MM.1S (cell line): ENCODE data around the gene EGLN3.

Experiments used
- DNase-seq: peaks from one replicate; pipeline ENCODE4 v3.0.0-alpha.2; 2015
- H2AFZ ChIP-seq: fragments of 300-600 bp; sonication (generic); 2 replicates; pipeline ENCODE4 v1.6.0; 2016; ENCODE audit warnings: antibody characterized with exemption, low read length
- H3F3A ChIP-seq: fragments of 300-600 bp; sonication (generic); 2 replicates; pipeline ENCODE4 v1.6.1; 2016; ENCODE audit warnings: mild to moderate bottlenecking, antibody characterized with exemption, low read length, moderate library complexity, mixed read lengths; ENCODE audit not compliant: insufficient read depth
- H3K27ac ChIP-seq: fragments of 300-600 bp; sonication (generic); 2 replicates; pipeline ENCODE4 v1.5.1; 2016; ENCODE audit warnings: mild to moderate bottlenecking, low read length
- H3K27me3 ChIP-seq: fragments of 300-600 bp; sonication (generic); replicated peaks from 2 replicates; pipeline ENCODE4 v1.6.0; 2016; ENCODE audit warnings: low read length; ENCODE audit not compliant: insufficient read depth
- H3K36me3 ChIP-seq: fragments of 300-600 bp; sonication (generic); replicated peaks from 2 replicates; pipeline ENCODE4 v1.6.1; 2016; ENCODE audit warnings: mild to moderate bottlenecking, low read length, mixed read lengths; ENCODE audit not compliant: insufficient read depth
- H3K4me1 ChIP-seq: fragments of 300-600 bp; sonication (generic); 2 replicates; pipeline ENCODE4 v1.6.1; 2016; ENCODE audit warnings: low read length, mixed read lengths
- H3K4me2 ChIP-seq: fragments of 300-600 bp; sonication (generic); 2 replicates; pipeline ENCODE4 v1.6.0; 2016; ENCODE audit warnings: low read depth, low read length
- H3K4me3 ChIP-seq: fragments of 300-600 bp; sonication (generic); 2 replicates; pipeline ENCODE4 v1.5.1; 2016; ENCODE audit warnings: low read length, mixed read lengths
- H3K79me2 ChIP-seq: fragments of 300-600 bp; sonication (generic); 2 replicates; pipeline ENCODE4 v1.6.1; 2016; ENCODE audit warnings: mixed run types, low read length, mixed read lengths
- H3K9ac ChIP-seq: fragments of 300-600 bp; sonication (generic); 2 replicates; pipeline ENCODE4 v1.6.1; 2016; ENCODE audit warnings: low read length, mixed read lengths
- H3K9me2 ChIP-seq: fragments of 300-600 bp; sonication (generic); replicated peaks from 2 replicates; pipeline ENCODE4 v1.6.1; 2016; ENCODE audit warnings: mild to moderate bottlenecking, low read length, mixed read lengths; ENCODE audit not compliant: insufficient read depth
- H3K9me3 ChIP-seq: fragments of 300-600 bp; sonication (generic); replicated peaks from 2 replicates; pipeline ENCODE4 v1.6.1; 2016; ENCODE audit warnings: mild to moderate bottlenecking, low read length, mixed read lengths; ENCODE audit not compliant: insufficient read depth
- H4K20me1 ChIP-seq: fragments of 300-600 bp; sonication (generic); 2 replicates; pipeline ENCODE4 v1.6.1; 2016; ENCODE audit warnings: mild to moderate bottlenecking, low read length, moderate library complexity, mixed read lengths; ENCODE audit not compliant: insufficient read depth
- EZH2 ChIP-seq: fragments of 300-600 bp; sonication (generic); optimal IDR thresholded peaks from 2 replicates; pipeline ENCODE3; 2017; ENCODE audit warnings: low read depth, mild to moderate bottlenecking, antibody characterized with exemption, low read length, mixed read lengths
- EZH2phosphoT487 ChIP-seq: fragments of 300-600 bp; sonication (generic); IDR thresholded peaks from 2 replicates; pipeline ENCODE4 v1.6.1; 2018; ENCODE audit warnings: antibody characterized with exemption, low read length
- TF ChIP-seq, protein P1 (sequence below): fragments of 300-600 bp; sonication (generic); IDR thresholded peaks from 2 replicates; pipeline ENCODE4 v1.5.1; 2016; ENCODE audit warnings: antibody characterized with exemption, low read length, mixed read lengths

Gene EGLN3

DNA sequence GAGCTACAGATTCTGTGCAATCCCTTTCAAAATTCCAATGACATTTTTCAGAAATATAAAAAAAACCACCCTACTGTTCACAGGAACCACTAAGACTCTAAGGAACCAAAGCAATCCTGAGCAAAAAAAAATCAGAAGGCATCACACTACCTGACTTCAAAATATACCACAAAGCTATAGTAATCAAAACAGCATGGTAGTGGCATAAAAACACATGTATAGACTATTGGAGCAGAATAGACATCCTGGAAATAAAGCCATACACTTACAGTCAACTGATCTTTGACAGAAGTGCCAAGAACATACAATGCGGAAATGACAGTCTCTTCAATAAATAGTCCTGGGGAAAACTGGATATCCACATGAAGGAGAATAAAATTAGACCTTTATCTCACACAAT, 56.5 kb downstream of the EGLN3 start:
- no peak overlapping the region for H3K9ac ChIP-seq
- H3K9me2 ChIP-seq, result no peaks in the 10 kb centered on the region
- H3K9me3 ChIP-seq, result no peaks in the 10 kb centered on the region
- H3K4me1 ChIP-seq, result no peaks in the 10 kb centered on the region
- H2AFZ ChIP-seq, result no peak overlapping the region
- H3K36me3 ChIP-seq, result no peaks in the 10 kb centered on the region
- no peaks in the 10 kb centered on the region for H3K79me2 ChIP-seq
- H3K27me3 ChIP-seq, result no peaks in the 10 kb centered on the region
- H3K4me2 ChIP-seq, result no peak overlapping the region
- TF ChIP-seq EZH2phosphoT487, result no peak
- no peak for TF ChIP-seq EZH2
- TF ChIP-seq, protein P1, sequence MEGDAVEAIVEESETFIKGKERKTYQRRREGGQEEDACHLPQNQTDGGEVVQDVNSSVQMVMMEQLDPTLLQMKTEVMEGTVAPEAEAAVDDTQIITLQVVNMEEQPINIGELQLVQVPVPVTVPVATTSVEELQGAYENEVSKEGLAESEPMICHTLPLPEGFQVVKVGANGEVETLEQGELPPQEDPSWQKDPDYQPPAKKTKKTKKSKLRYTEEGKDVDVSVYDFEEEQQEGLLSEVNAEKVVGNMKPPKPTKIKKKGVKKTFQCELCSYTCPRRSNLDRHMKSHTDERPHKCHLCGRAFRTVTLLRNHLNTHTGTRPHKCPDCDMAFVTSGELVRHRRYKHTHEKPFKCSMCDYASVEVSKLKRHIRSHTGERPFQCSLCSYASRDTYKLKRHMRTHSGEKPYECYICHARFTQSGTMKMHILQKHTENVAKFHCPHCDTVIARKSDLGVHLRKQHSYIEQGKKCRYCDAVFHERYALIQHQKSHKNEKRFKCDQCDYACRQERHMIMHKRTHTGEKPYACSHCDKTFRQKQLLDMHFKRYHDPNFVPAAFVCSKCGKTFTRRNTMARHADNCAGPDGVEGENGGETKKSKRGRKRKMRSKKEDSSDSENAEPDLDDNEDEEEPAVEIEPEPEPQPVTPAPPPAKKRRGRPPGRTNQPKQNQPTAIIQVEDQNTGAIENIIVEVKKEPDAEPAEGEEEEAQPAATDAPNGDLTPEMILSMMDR, result no peak
- H3K27ac ChIP-seq, result no peak overlapping the region
- H3F3A ChIP-seq, result no peaks in the 10 kb centered on the region
- no peak overlapping the region for H3K4me3 ChIP-seq
- DNase-seq, result no peak
- H4K20me1 ChIP-seq, result no peaks in the 10 kb centered on the region

DNA sequence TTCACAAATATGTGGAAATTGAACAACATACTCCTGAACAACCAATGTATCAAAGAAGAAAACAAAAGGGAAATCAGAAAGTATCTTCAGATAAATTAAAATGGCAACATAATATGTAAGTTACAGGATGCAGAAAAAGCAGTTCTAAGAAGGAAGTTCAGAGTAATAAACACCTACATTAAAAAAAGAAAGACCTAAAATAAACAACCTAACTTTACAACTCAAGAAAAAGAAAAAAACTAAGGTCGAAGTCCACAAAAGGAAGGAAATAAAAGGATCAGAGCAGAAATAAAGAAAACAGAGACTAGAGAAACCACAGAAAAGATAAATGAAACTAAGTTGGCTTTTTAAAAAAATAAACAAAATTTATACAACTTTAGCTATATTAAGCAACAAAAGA, 59.2 kb downstream of the EGLN3 start:
- no peaks in the 10 kb centered on the region for H3F3A ChIP-seq
- no peak overlapping the region for H3K9ac ChIP-seq
- no peaks in the 10 kb centered on the region for H3K36me3 ChIP-seq
- no peaks in the 10 kb centered on the region for H3K27me3 ChIP-seq
- H3K4me1 ChIP-seq, result no peaks in the 10 kb centered on the region
- TF ChIP-seq EZH2 (no peak), EZH2phosphoT487 (no peak)
- TF ChIP-seq, protein P1, result no peak
- H2AFZ ChIP-seq, result no peak overlapping the region
- no peaks in the 10 kb centered on the region for H4K20me1 ChIP-seq
- no peaks in the 10 kb centered on the region for H3K9me2 ChIP-seq
- H3K27ac ChIP-seq, result no peak overlapping the region
- no peak overlapping the region for H3K4me2 ChIP-seq
- no peaks in the 10 kb centered on the region for H3K79me2 ChIP-seq
- no peak for DNase-seq
- H3K4me3 ChIP-seq, result no peak overlapping the region
- no peaks in the 10 kb centered on the region for H3K9me3 ChIP-seq

DNA sequence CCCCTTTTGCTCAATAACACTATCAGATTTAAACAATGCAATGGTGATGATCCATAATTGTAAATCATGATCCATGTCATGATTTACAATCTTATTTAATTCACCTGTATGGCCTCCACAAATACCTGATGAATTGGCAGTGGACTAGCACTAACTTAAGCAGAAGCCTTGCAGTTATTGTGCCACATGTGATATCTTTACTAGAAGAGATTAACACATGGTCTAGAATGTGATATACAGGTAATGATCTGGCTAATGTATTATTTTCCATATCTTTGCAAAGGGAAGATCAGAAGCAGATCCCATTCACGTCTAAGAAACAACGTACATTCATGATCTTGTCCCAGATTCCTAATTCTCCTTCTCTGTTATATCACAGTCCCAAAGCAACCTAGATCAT, 66.0 kb downstream of the EGLN3 start:
- no peaks in the 10 kb centered on the region for H3K4me1 ChIP-seq
- H3K36me3 ChIP-seq, result no peaks in the 10 kb centered on the region
- no peaks in the 10 kb centered on the region for H3K9me2 ChIP-seq
- no peaks in the 10 kb centered on the region for H3K27me3 ChIP-seq
- H3K27ac ChIP-seq, result no peak overlapping the region
- no peak overlapping the region for H3K4me2 ChIP-seq
- H3K4me3 ChIP-seq, result no peak overlapping the region
- no peaks in the 10 kb centered on the region for H3F3A ChIP-seq
- DNase-seq, result no peak
- TF ChIP-seq, protein P1, result no peak
- TF ChIP-seq EZH2phosphoT487 (no peak), EZH2 (no peak)
- no peaks in the 10 kb centered on the region for H3K79me2 ChIP-seq
- H4K20me1 ChIP-seq, result no peaks in the 10 kb centered on the region
- H3K9me3 ChIP-seq, result no peaks in the 10 kb centered on the region
- H3K9ac ChIP-seq, result no peak overlapping the region
- no peak overlapping the region for H2AFZ ChIP-seq
